HG02759 (cell line): ENCODE measurements around the gene DDOST.
"Not testable (repeated sequence)": the region's sequence is repeated elsewhere in the genome, so short reads cannot be mapped to it uniquely, and the experiment has no call there.

Experiments
- ATAC-seq: cut with Tn5 transposase; IDR thresholded peaks from one replicate; pipeline ENCODE4 v1.9.1; 2021; ENCODE audit warnings: mild to moderate bottlenecking, moderate library complexity; ENCODE audit not compliant: unreplicated experiment

DDOST gene

GRCh38 chr1:20693623-20694022 is 32.5 kb upstream of the DDOST start:
- ATAC-seq = no peak

- ATAC-seq = no peak
These were observed 30.7 kb upstream of the DDOST start for GRCh38 chr1:20691872-20692271.

- ATAC-seq = no peak
These were observed 28.5 kb upstream of the DDOST start for GRCh38 chr1:20689645-20690056.

- no peak for ATAC-seq
These were observed 25.9 kb upstream of the DDOST start for GRCh38 chr1:20686883-20687725.

- no peak for ATAC-seq
These were observed 24.6 kb upstream of the DDOST start for GRCh38 chr1:20685741-20686140.

- ATAC-seq = no peak
These were observed 24.0 kb upstream of the DDOST start for GRCh38 chr1:20685099-20685662.

- no peak for ATAC-seq
These were observed 23.5 kb upstream of the DDOST start for GRCh38 chr1:20684651-20685050.

GRCh38 chr1:20684050-20684620 is 23.0 kb upstream of the DDOST start:
- ATAC-seq = no peak

- ATAC-seq = no peak
These were observed 22.4 kb upstream of the DDOST start for GRCh38 chr1:20683614-20684013.

- no peak for ATAC-seq
These were observed 21.5 kb upstream of the DDOST start for GRCh38 chr1:20682571-20683236.

GRCh38 chr1:20681999-20682398 is 20.8 kb upstream of the DDOST start:
- ATAC-seq = no peak

GRCh38 chr1:20680269-20680668 is 19.1 kb upstream of the DDOST start:
- no peak for ATAC-seq

- no peak for ATAC-seq
These were observed 17.4 kb upstream of the DDOST start for GRCh38 chr1:20678599-20678998.

- ATAC-seq = not testable (repeated sequence)
These were observed 12.5 kb upstream of the DDOST start for GRCh38 chr1:20673626-20674025.

GRCh38 chr1:20672265-20672632 is 11.1 kb upstream of the DDOST start:
- ATAC-seq = no peak

GRCh38 chr1:20670936-20671335 is 9.8 kb upstream of the DDOST start:
- ATAC-seq = no peak

- ATAC-seq = no peak
These were observed 7.4 kb upstream of the DDOST start for GRCh38 chr1:20668581-20668980.

- ATAC-seq = no peak
These were observed 5.6 kb upstream of the DDOST start for GRCh38 chr1:20666804-20667203.

GRCh38 chr1:20666146-20666545 is 5.0 kb upstream of the DDOST start:
- no peak for ATAC-seq

GRCh38 chr1:20665726-20666125 is 4.6 kb upstream of the DDOST start:
- no peak for ATAC-seq

GRCh38 chr1:20663969-20664715 is 3.0 kb upstream of the DDOST start:
- no peak for ATAC-seq
